PC-9 (cell line): ENCODE results near the gene DUSP10. TPM values are rescaled to one million over a fixed set of nuclear protein-coding genes. Genes with fewer than 3 reads are reported as not detected.
A peak's percentile ranks its signal among the peaks of the same experiment; 100 is the strongest.

Source experiments
- BruUV-seq: library from RNA; stranded (reverse); fragments of 400-500 nt; replicated peaks from 2 replicates; lab custom pipeline; 2021; lab: Mats Ljungman, UMichigan
- CTCF ChIA-PET: fragments of 300-600 bp; sonication (Branson Sonifier 250); formaldehyde crosslinking; loops from one replicate; lab custom pipeline; 2022; ENCODE audit warnings: antibody characterized with exemption; lab: Charles Lee
- POLR2A ChIA-PET: fragments of 300-600 bp; sonication (Branson Sonifier 250); formaldehyde crosslinking; loops from one replicate; lab custom pipeline; 2022; ENCODE audit warnings: antibody characterized with exemption; ENCODE audit not compliant: unreplicated experiment; lab: Charles Lee
- DNase-seq, 2 experiments: peaks; one replicate each; pipeline versions ENCODE4 v3.0.0 to v3.0.0-alpha.2; 2015 to 2022; ENCODE audit warnings: mixed read lengths in 1 of 2
- H2AFZ ChIP-seq: fragments of 200-600 bp; sonication (generic); 2 replicates; pipeline ENCODE4 v1.8.1; 2017; ENCODE audit warnings: antibody characterized with exemption
- H3F3A ChIP-seq: fragments of 200-600 bp; sonication (generic); 2 replicates; pipeline ENCODE4 v1.8.1; 2017; ENCODE audit warnings: antibody characterized with exemption, mild to moderate bottlenecking, low read depth; ENCODE audit not compliant: insufficient read depth
- H3K27ac ChIP-seq: fragments of 200-600 bp; sonication (generic); 2 replicates; pipeline ENCODE4 v1.6.1; 2016; ENCODE audit warnings: mixed run types
- H3K27me3 ChIP-seq: fragments of 200-600 bp; sonication (generic); 2 replicates; pipeline ENCODE4 v1.6.1; 2016; ENCODE audit warnings: low read depth, mixed run types; ENCODE audit not compliant: insufficient read depth
- H3K36me3 ChIP-seq: fragments of 200-600 bp; sonication (generic); 2 replicates; pipeline ENCODE4 v1.6.1; 2016; ENCODE audit warnings: low read depth, mixed run types
- H3K4me1 ChIP-seq: fragments of 200-600 bp; sonication (generic); replicated peaks from 2 replicates; pipeline ENCODE4 v1.6.1; 2016; ENCODE audit warnings: mixed run types; ENCODE audit not compliant: insufficient read depth
- H3K4me2 ChIP-seq: fragments of 200-600 bp; sonication (generic); 2 replicates; pipeline ENCODE4 v1.6.1; 2017; ENCODE audit warnings: mixed run types
- H3K4me3 ChIP-seq: fragments of 200-600 bp; sonication (generic); 2 replicates; pipeline ENCODE4 v1.6.1; 2016; ENCODE audit warnings: mixed run types
- H3K79me2 ChIP-seq: fragments of 200-600 bp; sonication (generic); 2 replicates; pipeline ENCODE4 v1.6.1; 2017; ENCODE audit warnings: low read depth, mixed run types
- H3K9me2 ChIP-seq: fragments of 200-600 bp; sonication (generic); 2 replicates; pipeline ENCODE4 v1.8.1; 2017; ENCODE audit warnings: mild to moderate bottlenecking; ENCODE audit not compliant: insufficient read depth
- H3K9me3 ChIP-seq: fragments of 200-600 bp; sonication (generic); 2 replicates; pipeline ENCODE4 v1.8.1; 2016; ENCODE audit warnings: low read depth; ENCODE audit not compliant: insufficient read depth
- H4K20me1 ChIP-seq: fragments of 200-600 bp; sonication (generic); 2 replicates; pipeline ENCODE4 v1.8.1; 2017; ENCODE audit not compliant: insufficient read depth
- CTCF ChIP-seq: fragments of 200-600 bp; sonication (generic); conservative IDR thresholded peaks from 2 replicates; pipeline ENCODE4 v1.6.1; 2017; ENCODE audit warnings: mixed run types, antibody characterized with exemption, mild to moderate bottlenecking, moderate library complexity
- EZH2 ChIP-seq: fragments of 200-600 bp; sonication (generic); IDR thresholded peaks from 2 replicates; pipeline ENCODE4 v1.8.0; 2017; ENCODE audit warnings: antibody characterized with exemption, low read depth
- intact Hi-C: fragments of 100-400 bp; cut with micrococcal nuclease; formaldehyde crosslinking; loops from one replicate; pipeline ENCODE4 v1.10.0; 2022; ENCODE audit not compliant: unreplicated experiment
- total RNA-seq: library from RNA; stranded (reverse); gene quantifications from 2 replicates; pipeline ENCODE4 v1.2.3, GENCODE V29; 2021

DUSP10 gene
- total RNA-seq, 1 experiment from 2014 or later, result 7.0 TPM

- peaks cover 65% of the 10 kb centered on the region for H3K79me2 ChIP-seq
- no peaks in the 10 kb centered on the region for H3K9me3 ChIP-seq
- H4K20me1 ChIP-seq, result no peaks in the 10 kb centered on the region
- H3K27ac ChIP-seq, result no peak overlapping the region
- peaks cover 23% of the 10 kb centered on the region for H3K36me3 ChIP-seq
- peaks cover 13% of the 10 kb centered on the region; the same call in 1 of the 2 replicates for H3F3A ChIP-seq
- CTCF ChIA-PET, result interaction anchor here (0.6 kb wide), 1 partner anchor 216 kb away, joined by 3 read pairs; no protein-coding TSS in a partner anchor
- H3K4me1 ChIP-seq, result peaks cover 22% of the 10 kb centered on the region
- H3K4me3 ChIP-seq, result peak overlapping the region; percentile 70; the same call in 1 of the 2 replicates
- H3K9me2 ChIP-seq, result no peaks in the 10 kb centered on the region
- no TSS peak for BruUV-seq
- H3K4me2 ChIP-seq, result peak overlapping the region; percentile 86
- TF ChIP-seq EZH2 (no peak), CTCF (no peak)
- intact Hi-C loops, result no loop called here
- no peak overlapping the region for H2AFZ ChIP-seq
- POLR2A ChIA-PET, result no interaction called here
- no peaks in the 10 kb centered on the region for H3K27me3 ChIP-seq
- DNase-seq, result no peak
Observed at GRCh38 chr1:221739677-221740025, 2.2 kb downstream of the DUSP10 start.

- H4K20me1 ChIP-seq, result no peaks in the 10 kb centered on the region
- ChIA-PET CTCF (interaction anchor here (0.6 kb wide), 1 partner anchor 217 kb away, joined by 3 read pairs; no protein-coding TSS in a partner anchor), POLR2A (no interaction called here)
- H3K4me1 ChIP-seq, result peaks cover 17% of the 10 kb centered on the region
- intact Hi-C loops, result no loop called here
- H3K9me2 ChIP-seq, result no peaks in the 10 kb centered on the region
- TF ChIP-seq EZH2, result no peak
- TF ChIP-seq CTCF, result no peak
- no TSS peak for BruUV-seq
- no peak overlapping the region for H2AFZ ChIP-seq
- no peak overlapping the region for H3K27ac ChIP-seq
- peak overlapping the region; percentile 86; the same call in 1 of the 2 replicates for H3K4me2 ChIP-seq
- no peaks in the 10 kb centered on the region for H3K9me3 ChIP-seq
- H3K79me2 ChIP-seq, result peaks cover 66% of the 10 kb centered on the region
- H3F3A ChIP-seq, result peaks cover 13% of the 10 kb centered on the region; the same call in 1 of the 2 replicates
- no peak overlapping the region for H3K4me3 ChIP-seq
- peaks cover 23% of the 10 kb centered on the region for H3K36me3 ChIP-seq
- H3K27me3 ChIP-seq, result no peaks in the 10 kb centered on the region
- DNase-seq, result no peak
Observed at GRCh38 chr1:221739018-221739676, 2.7 kb downstream of the DUSP10 start.

- peaks cover 28% of the 10 kb centered on the region for H3K36me3 ChIP-seq
- H4K20me1 ChIP-seq, result no peaks in the 10 kb centered on the region
- no peak overlapping the region for H3K4me3 ChIP-seq
- ChIA-PET POLR2A (no interaction called here), CTCF (no interaction called here)
- no peak overlapping the region for H3K27ac ChIP-seq
- TF ChIP-seq EZH2 (no peak), CTCF (no peak)
- no peaks in the 10 kb centered on the region for H3K9me2 ChIP-seq
- H3K9me3 ChIP-seq, result no peaks in the 10 kb centered on the region
- no peak overlapping the region for H3K4me2 ChIP-seq
- H3K4me1 ChIP-seq, result peaks cover 10% of the 10 kb centered on the region; the same call in 1 of the 2 replicates
- no peak overlapping the region for H2AFZ ChIP-seq
- intact Hi-C loops, result no loop called here
- H3K79me2 ChIP-seq, result peaks cover 72% of the 10 kb centered on the region
- peaks cover 8% of the 10 kb centered on the region; the same call in 1 of the 2 replicates for H3F3A ChIP-seq
- BruUV-seq, result no TSS peak
- no peaks in the 10 kb centered on the region for H3K27me3 ChIP-seq
- DNase-seq, result no peak
Observed at GRCh38 chr1:221736714-221737113, 5.2 kb downstream of the DUSP10 start.
